ENCODE data around the gene TEX29.

- TF ChIP-seq CTCF (IDR thresholded peaks at IDR 0.05; ENCODE audit: low read length) (no peak), EZH2 (optimal IDR thresholded peaks at IDR 0.05; ENCODE audit: low read depth, low read length) (no peak)
Measured at GRCh38 chr13:111329641-111330040, 9.2 kb downstream of the TEX29 start.

Data from MM.1S (cell line).